ENCODE results near the gene RNF224.

GRCh38 chr9:137256362-137256761 is 29.1 kb downstream of the RNF224 start:
- TF ChIP-seq CTCF (IDR thresholded peaks at IDR 0.05; ENCODE audit: poor library complexity, severe bottlenecking) (no peak), MXI1 (conservative IDR thresholded peaks at IDR 0.05; ENCODE audit: poor library complexity, severe bottlenecking) (no peak)
